Ramos (cell line): Measurements from ENCODE around the gene VWA5B1.

Source experiments
- in situ Hi-C: fragments of 300-500 bp; cut with MboI; formaldehyde crosslinking; loops from one replicate; pipeline ENCODE4 v1.14.3; 2022; ENCODE audit warnings: low sequenced_read_pairs; ENCODE audit not compliant: unreplicated experiment

The VWA5B1 gene

GRCh38 chr1:20381045-20381641 is 90.5 kb downstream of the VWA5B1 start:
- in situ Hi-C loops: no loop called here

GRCh38 chr1:20381961-20382360 is 91.3 kb downstream of the VWA5B1 start:
- in situ Hi-C loops: no loop called here

GRCh38 chr1:20382711-20383110 is 92.0 kb downstream of the VWA5B1 start:
- in situ Hi-C loops: no loop called here

DNA sequence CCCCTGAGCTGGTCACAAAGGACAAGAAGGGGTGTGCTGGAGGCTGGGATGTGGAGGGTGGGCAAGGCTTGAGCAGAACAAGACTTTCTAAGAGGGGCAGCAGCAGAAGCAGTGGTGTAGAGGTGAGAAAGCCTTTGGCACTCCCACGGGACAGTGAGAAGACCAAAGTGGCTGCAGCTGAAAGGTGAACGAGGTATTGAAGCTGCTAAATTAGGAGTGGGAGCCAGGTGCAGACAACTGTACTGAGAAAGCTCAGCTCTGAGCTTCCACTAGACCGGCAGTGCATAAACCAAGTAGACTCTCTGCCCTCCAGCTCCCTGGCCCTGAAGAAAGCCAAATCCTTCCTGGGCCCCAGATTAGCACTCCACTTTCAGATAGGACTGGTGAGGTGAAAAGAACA is 93.0 kb downstream of the VWA5B1 start:
- in situ Hi-C loops: no loop called here

GRCh38 chr1:20385630-20386029 is 95.0 kb downstream of the VWA5B1 start:
- in situ Hi-C loops: no loop called here

DNA sequence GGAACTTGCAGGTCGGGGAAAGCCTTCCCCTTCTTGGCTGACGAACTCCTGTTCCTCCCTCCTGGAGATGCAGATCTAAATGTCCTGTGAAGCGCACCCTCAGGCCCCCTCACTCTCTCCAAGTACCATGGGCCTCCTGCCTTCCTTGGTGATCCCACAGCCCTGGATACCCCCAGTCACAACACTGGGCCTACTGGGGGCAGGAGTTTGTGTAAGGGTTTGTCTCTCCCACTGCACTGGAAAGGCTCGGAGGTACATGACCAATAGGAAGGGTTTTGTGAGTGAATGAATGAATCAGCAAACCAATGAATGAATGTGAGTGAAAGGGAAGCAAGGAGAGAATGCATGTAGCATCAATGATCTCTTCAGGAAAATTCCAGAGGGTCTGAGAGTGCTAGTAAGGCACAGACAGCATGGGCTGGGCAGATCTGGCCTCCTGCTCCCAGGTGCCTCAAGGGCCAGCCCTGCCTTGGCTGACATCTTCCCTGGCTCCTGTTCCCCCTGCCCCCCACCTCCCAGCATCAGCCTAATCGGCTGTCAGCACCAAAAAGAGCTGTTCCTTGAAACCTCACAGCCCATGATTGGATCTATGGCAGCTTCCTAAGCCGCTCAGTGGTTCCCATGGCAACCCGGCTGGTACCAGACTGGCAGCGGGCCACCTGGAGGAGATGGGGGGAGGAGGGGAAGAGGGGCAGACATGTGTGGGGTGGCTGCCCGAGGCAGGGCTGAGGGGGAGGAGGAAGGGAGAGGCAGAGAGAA is 95.8 kb downstream of the VWA5B1 start:
- in situ Hi-C loops: no loop called here

- in situ Hi-C loops: no loop called here
These were observed 98.9 kb downstream of the VWA5B1 start for GRCh38 chr1:20389571-20389970.

GRCh38 chr1:20390589-20391331 is 100.1 kb downstream of the VWA5B1 start:
- in situ Hi-C loops: no loop called here

DNA sequence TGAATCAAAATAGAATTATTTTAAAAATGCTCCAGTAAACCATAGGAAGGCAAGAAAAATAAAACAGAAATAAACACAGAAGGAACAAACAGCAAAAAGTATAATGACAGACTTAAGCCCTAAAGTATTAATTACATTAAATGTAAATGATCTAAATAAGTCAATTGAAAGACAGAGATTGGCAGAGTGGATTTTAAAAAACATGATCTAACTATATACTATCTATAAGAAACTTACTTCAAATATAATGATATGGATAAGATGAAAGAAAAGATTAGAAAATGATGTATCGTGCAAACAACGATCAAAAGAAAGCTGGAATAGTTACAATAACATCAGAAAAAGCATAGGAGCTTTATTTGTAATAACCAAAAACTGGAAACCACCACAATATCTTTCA is 104.6 kb downstream of the VWA5B1 start:
- in situ Hi-C loops: no loop called here

DNA sequence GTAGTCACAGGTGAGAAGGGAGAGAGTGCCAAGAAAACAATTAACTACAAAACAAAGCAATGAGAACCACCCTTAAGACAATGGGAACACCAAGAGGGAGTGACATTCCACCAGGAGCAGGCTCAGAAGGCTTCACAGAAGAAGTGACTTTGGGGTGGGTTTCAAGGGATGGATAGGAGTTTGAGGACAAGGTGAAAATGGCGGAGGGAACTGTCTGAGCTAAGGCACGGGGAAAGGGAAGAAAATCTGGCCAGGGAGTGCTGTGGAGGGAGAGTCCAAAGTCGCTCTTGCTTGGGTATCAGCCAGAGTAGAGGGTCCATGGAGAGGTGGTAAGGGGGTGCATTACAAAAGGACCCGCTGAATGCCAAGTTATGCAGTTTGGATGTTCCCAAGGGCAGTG is 108.1 kb downstream of the VWA5B1 start:
- in situ Hi-C loops: no loop called here

DNA sequence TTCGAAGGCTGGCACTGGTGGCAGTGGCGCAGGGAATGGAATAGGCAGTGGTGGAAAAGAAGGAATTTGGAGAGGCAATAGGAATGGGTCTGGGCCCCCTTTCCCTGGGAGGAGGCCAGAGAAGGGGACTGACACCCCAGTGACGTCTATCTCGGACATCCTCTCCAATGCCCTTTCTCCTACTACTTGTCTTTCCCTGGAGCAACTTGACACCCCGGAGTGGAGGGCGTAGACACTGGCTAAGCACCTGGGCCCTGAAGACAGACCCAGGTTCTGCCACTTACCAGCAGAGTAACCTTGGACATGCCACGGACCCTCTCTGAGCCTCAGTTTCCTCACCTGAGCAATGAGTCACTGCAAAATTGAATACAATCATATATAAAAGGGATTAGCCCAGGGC is 108.5 kb downstream of the VWA5B1 start:
- in situ Hi-C loops: no loop called here

- in situ Hi-C loops: no loop called here
These were observed 109.0 kb downstream of the VWA5B1 start for GRCh38 chr1:20399606-20400180.

GRCh38 chr1:20400341-20401177 is 109.9 kb downstream of the VWA5B1 start:
- in situ Hi-C loops: no loop called here

DNA sequence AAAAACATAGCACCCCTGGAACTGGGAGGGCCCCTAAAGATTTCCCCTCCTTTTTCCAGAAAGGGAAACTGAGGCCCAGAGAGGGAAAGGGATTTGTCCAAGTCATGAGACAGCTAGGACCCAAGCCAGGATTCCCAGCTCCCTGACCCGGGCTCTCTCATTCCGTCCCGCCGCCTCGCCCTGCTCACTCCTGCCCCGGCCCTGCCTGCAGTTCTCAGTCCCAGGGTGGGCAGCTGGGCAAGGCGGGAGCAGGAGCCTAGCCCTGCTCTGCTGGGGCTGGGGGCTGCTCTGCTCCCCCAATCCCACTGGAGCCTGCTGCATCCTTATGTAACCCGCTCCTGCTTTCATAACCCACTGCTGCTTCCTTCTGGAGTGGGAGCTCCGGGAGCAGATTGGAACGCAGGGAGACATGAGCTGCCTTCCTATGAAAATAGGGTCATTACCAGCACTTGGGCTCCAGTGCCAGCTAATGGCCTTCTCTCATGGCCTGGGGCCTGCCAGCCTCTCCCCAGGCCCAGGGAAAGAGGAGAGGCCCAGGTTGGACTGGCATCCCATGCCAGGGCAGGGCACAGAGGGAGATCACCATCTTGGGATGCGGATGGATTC is 110.8 kb downstream of the VWA5B1 start:
- in situ Hi-C loops: no loop called here

GRCh38 chr1:20402585-20403422 is 112.1 kb downstream of the VWA5B1 start:
- in situ Hi-C loops: no loop called here

DNA sequence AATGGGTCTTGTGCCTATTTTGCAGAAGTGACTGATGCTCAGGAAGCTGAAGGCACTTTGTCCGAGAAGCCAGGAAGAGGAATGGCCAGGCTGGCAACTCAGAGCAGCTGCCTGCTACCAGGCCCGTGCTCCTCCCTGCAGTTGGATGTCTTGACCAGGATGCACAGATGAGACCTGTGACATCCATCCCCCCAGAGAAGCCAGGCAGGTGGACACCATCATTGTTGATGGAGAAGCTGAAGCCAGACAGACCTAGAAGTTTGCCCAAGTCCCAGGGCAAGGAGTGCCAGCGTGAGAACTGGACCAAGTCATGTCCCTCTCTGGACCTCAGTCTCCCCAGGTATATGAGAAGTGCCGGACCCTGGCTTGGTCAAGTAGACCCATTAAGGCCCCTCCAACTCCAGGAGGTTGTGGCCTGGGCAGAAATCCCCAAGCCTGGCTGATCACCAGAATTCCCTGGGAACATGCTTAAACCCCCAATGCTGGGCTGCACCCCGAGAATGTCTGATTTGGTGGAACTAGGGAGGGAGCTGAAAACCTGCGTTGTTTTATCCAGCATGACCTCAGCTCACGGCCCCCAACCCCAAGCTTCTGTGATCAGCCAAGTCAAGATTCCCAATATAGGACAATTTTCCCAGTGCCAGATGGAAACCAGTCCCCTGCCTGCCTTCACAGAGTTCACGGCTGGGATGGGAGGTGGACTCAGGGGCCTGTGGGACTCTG is 112.9 kb downstream of the VWA5B1 start:
- in situ Hi-C loops: no loop called here

- in situ Hi-C loops: no loop called here
These were observed 113.8 kb downstream of the VWA5B1 start for GRCh38 chr1:20404466-20404865.
